ENCODE measurements around the gene GJA3. TPM values are rescaled to one million over a fixed set of nuclear protein-coding genes. Genes with fewer than 3 reads are reported as not detected.

The GJA3 gene
- total RNA-seq, 4 donors from 2014 or later = 0.11 to 0.54 (median 0.41) TPM

DNA sequence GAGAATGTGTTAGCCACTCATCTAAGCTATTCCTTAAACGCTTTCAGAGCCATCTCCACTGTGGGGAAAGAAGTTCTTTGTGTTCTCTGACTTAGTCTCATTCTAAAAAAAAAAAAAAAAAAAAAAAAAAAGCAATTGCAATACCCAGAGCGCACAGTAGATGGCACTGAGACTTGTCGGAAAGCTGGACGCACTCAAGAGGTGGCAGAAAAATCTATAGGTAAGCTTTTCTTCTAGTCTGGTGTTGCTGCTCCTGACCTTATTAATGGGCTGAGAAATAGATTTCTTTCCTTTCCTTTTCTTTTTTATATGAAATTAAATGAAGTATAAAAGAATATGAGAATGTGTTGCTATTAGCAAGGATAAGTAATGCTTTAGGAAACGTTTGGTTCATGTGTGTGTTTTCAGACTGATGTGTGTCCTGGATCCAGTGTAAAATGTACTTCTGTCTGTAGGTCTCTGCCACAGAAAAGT lies 36.5 kb upstream of the GJA3 start:
- WGBS, 2 donors = 7 to 8% methylated on average over 5 of the region's 5 CpGs
- peak in 1 of 2 donors; percentile 26 for DNase-seq
- Histone ChIP-seq H3K4me1 (peaks cover 5 to 15% of the 10 kb centered on the region in 2 donors), H3K4me3 (replicated peaks in 1 of 3) (no peak overlapping the region), H3K27me3 (no peaks in the 10 kb centered on the region), H3K36me3 (no peaks in the 10 kb centered on the region), H3K9me3 (no peaks in the 10 kb centered on the region), H3K27ac (no peak overlapping the region)
- intact Hi-C loops (cut with DNase I) = no loop called here
- no peak for TF ChIP-seq POLR2A (IDR thresholded peaks at IDR 0.05)
- TF ChIP-seq, protein P1, sequence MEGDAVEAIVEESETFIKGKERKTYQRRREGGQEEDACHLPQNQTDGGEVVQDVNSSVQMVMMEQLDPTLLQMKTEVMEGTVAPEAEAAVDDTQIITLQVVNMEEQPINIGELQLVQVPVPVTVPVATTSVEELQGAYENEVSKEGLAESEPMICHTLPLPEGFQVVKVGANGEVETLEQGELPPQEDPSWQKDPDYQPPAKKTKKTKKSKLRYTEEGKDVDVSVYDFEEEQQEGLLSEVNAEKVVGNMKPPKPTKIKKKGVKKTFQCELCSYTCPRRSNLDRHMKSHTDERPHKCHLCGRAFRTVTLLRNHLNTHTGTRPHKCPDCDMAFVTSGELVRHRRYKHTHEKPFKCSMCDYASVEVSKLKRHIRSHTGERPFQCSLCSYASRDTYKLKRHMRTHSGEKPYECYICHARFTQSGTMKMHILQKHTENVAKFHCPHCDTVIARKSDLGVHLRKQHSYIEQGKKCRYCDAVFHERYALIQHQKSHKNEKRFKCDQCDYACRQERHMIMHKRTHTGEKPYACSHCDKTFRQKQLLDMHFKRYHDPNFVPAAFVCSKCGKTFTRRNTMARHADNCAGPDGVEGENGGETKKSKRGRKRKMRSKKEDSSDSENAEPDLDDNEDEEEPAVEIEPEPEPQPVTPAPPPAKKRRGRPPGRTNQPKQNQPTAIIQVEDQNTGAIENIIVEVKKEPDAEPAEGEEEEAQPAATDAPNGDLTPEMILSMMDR (IDR thresholded peaks at IDR 0.05) = peak; percentile 51 to 83 (median 62)

DNA sequence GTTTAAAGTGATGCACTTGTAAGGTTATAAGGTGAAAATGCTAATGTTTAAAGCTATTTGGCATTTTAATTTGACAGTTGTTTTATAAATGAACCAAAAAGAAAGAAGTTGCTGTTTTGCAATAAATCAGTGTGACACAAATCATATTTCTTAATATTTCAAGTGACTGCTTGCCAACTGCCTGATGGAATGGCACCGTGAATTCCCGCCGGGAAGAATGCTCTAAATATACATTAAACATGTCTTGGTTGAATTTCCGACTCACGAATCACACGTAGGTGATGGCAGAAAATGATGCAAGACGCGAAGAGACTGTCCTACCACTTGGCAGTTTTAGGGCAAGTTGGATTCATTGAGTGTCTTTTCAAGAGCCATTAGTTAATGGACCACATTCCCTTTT lies 34.9 kb upstream of the GJA3 start:
- H3K36me3 ChIP-seq = no peaks in the 10 kb centered on the region
- 79 to 92% methylated on average over 8 of the region's 8 CpGs for WGBS, 2 donors
- no peaks in the 10 kb centered on the region for H3K9me3 ChIP-seq
- TF ChIP-seq POLR2A (IDR thresholded peaks at IDR 0.05) = no peak
- TF ChIP-seq, protein P1 (IDR thresholded peaks at IDR 0.05) = no peak
- no peak overlapping the region for H3K27ac ChIP-seq
- intact Hi-C loops (cut with DNase I) = no loop called here
- peaks cover 11 to 22% of the 10 kb centered on the region in 2 donors for H3K4me1 ChIP-seq
- H3K27me3 ChIP-seq = no peaks in the 10 kb centered on the region
- no peak overlapping the region for H3K4me3 ChIP-seq (replicated peaks in 1 of 3)
- no peak for DNase-seq

DNA sequence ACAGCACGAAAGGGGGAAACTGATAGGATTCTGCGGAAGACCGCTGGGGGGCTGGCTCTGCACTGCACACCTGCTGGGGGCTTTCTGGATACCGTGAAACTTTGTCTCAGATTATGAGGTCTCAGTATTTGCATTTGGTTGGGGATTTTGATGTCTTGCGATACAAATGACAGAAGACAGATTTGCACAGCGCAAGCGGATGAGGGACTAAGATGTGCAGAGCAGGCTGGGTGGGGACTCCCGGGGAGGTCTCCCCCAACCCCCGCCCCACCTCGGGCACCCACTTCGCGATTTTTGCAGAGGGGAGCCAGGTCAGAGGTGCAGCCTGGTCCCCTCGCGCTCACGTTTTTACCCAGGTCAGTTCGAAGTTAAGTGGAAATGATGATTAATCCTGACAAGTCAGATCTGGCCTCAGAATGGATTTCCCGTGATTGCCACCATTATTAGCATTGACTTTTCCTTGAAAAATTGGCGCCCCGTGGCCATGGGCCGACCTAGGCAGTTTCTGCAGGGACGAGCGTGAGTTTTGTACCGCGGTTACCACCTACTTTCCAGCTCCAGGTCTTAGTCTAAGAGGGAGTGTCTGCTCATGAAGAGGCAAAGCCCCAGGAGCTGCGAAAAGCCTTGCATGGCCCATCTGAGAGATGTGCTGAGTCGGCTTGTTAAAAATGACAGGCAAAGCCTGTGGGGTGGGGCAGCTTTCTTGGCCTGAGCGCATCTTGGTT lies 33.2 kb upstream of the GJA3 start:
- H3K9me3 ChIP-seq = no peaks in the 10 kb centered on the region
- peaks cover 5 to 22% of the 10 kb centered on the region in 2 donors for H3K4me1 ChIP-seq
- H3K4me3 ChIP-seq (replicated peaks in 1 of 3) = peak overlapping the region in 2 of 3 donors; percentile 64 to 90
- no peak for DNase-seq
- TF ChIP-seq, protein P1 (IDR thresholded peaks at IDR 0.05) = no peak
- TF ChIP-seq POLR2A (IDR thresholded peaks at IDR 0.05) = no peak
- no peaks in the 10 kb centered on the region for H3K27me3 ChIP-seq
- no peaks in the 10 kb centered on the region for H3K36me3 ChIP-seq
- 38 to 40% methylated on average over 20 to 27 of the region's 27 CpGs for WGBS, 2 donors
- H3K27ac ChIP-seq = no peak overlapping the region
- intact Hi-C loops (cut with DNase I) = loop anchor here (5.0 kb wide), 1 partner anchor 288 kb away; no protein-coding TSS in a partner anchor

DNA sequence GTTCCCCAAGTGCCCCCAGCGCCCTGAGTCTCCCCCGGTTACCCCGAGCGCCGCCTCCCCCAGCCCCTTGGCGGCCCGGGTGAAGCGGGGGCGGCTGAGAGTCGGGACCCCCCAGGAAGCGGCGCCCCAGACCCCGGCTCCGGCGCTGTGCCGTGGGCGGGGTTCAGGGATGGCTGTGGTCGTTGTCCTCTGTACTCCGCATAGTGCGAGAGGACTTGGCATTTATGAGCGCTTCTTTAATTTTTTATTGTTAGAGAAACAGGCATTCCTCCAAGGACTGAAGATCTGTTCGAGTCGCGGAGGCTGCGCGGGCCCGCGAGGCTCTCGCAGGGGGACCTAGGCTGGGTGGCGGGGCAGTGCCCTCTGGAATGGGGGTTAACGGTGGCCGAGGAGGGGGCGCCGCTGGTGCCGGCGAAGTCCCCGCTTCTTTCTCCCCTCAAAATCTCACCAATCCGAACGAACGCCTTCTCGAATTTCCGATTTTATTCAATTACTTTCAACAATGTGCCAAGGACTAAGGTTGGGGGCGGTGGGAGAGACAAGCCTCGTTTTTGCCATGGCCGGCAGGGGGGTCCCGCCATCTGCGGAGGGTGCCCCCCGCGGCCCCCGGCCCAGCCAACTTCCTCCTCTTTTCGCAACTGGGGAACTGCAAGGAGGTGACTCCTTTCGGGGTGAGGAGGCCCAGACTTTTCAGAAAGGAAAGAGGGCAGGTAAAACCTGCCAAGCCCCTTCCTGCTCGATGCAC lies 32.5 kb upstream of the GJA3 start:
- DNase-seq = no peak
- Histone ChIP-seq H3K4me3 (replicated peaks in 1 of 3) (peak overlapping the region in 2 of 3 donors; percentile 64 to 90), H3K36me3 (no peaks in the 10 kb centered on the region), H3K9me3 (no peaks in the 10 kb centered on the region), H3K27me3 (no peaks in the 10 kb centered on the region), H3K4me1 (peaks cover 5 to 22% of the 10 kb centered on the region in 2 donors), H3K27ac (no peak overlapping the region)
- WGBS, 2 donors = 2 to 5% methylated on average over 34 to 36 of the region's 53 CpGs
- intact Hi-C loops (cut with DNase I) = loop anchor here (5.0 kb wide), 1 partner anchor 289 kb away; no protein-coding TSS in a partner anchor
- TF ChIP-seq, protein P1 (IDR thresholded peaks at IDR 0.05) = no peak
- TF ChIP-seq POLR2A (IDR thresholded peaks at IDR 0.05) = no peak
